Activated CD8-positive, alpha-beta memory T cell treated with anti-CD3 and anti-CD28 coated beads for 4 hours (primary cell): ENCODE measurements around the gene SLC22A12.

Source experiments
- DNase-seq, 2 donors: peaks; one replicate each; pipeline ENCODE4 v3.0.0-alpha.2; 2020; ENCODE audit warnings: low read depth in 2 of 2

Gene SLC22A12

GRCh38 chr11:64562723-64563351 lies 28.2 kb upstream of the SLC22A12 start:
- no peak for DNase-seq

- DNase-seq = no peak
Observed at GRCh38 chr11:64563966-64564365, 27.1 kb upstream of the SLC22A12 start.

GRCh38 chr11:64564419-64564818 lies 26.6 kb upstream of the SLC22A12 start:
- no peak for DNase-seq

GRCh38 chr11:64564947-64565889 lies 25.8 kb upstream of the SLC22A12 start:
- no peak for DNase-seq

- DNase-seq = no peak
Observed at GRCh38 chr11:64566042-64566914, 24.7 kb upstream of the SLC22A12 start.

GRCh38 chr11:64566915-64567891 lies 23.8 kb upstream of the SLC22A12 start:
- no peak for DNase-seq

GRCh38 chr11:64568041-64568571 lies 22.9 kb upstream of the SLC22A12 start:
- no peak for DNase-seq

GRCh38 chr11:64568584-64569140 lies 22.4 kb upstream of the SLC22A12 start:
- DNase-seq = no peak

GRCh38 chr11:64569300-64569970 lies 21.6 kb upstream of the SLC22A12 start:
- DNase-seq = no peak

- DNase-seq = no peak
Observed at GRCh38 chr11:64570341-64570740, 20.7 kb upstream of the SLC22A12 start.

- no peak for DNase-seq
Observed at GRCh38 chr11:64571050-64571409, 20.0 kb upstream of the SLC22A12 start.

GRCh38 chr11:64571410-64572091 lies 19.5 kb upstream of the SLC22A12 start:
- DNase-seq = no peak

- no peak for DNase-seq
Observed at GRCh38 chr11:64572143-64572542, 18.9 kb upstream of the SLC22A12 start.

GRCh38 chr11:64577202-64577601 lies 13.8 kb upstream of the SLC22A12 start:
- no peak for DNase-seq

GRCh38 chr11:64580412-64580811 lies 10.6 kb upstream of the SLC22A12 start:
- no peak for DNase-seq

- no peak for DNase-seq
Observed at GRCh38 chr11:64581057-64581523, 9.9 kb upstream of the SLC22A12 start.

GRCh38 chr11:64582885-64583284 lies 8.1 kb upstream of the SLC22A12 start:
- no peak for DNase-seq

GRCh38 chr11:64583296-64584262 lies 7.4 kb upstream of the SLC22A12 start:
- no peak for DNase-seq
